Chondrocyte (in vitro differentiated cells): ENCODE measurements around the gene DUSP11. TPM values are rescaled to one million over a fixed set of nuclear protein-coding genes. Genes with fewer than 3 reads are reported as not detected.
"Not testable (repeated sequence)": the region's sequence is repeated elsewhere in the genome, so short reads cannot be mapped to it uniquely, and the experiment has no call there.

Experiments used
- DNase-seq: peaks from one replicate; pipeline ENCODE4 v3.0.0; 2021; ENCODE audit warnings: mixed read lengths, low spot score
- H3K27ac Mint-ChIP-seq: one replicate; pipeline ENCODE4 v1.8.0; 2021; ENCODE audit warnings: mild to moderate bottlenecking, moderate library complexity, mixed read lengths; ENCODE audit not compliant: unreplicated experiment
- H3K27me3 Mint-ChIP-seq: 2 replicates; pipeline ENCODE4 v1.8.0; 2021; ENCODE audit warnings: low read depth, mixed read lengths
- H3K36me3 Mint-ChIP-seq: 2 replicates; pipeline ENCODE4 v1.8.0; 2021; ENCODE audit warnings: low read depth, mixed read lengths
- H3K4me1 Mint-ChIP-seq: 2 replicates; pipeline ENCODE4 v1.8.0; 2021; ENCODE audit warnings: low read depth, mild to moderate bottlenecking, mixed read lengths
- H3K4me3 Mint-ChIP-seq: one replicate; pipeline ENCODE4 v1.8.0; 2021; ENCODE audit warnings: mild to moderate bottlenecking, moderate library complexity, mixed read lengths; ENCODE audit not compliant: unreplicated experiment
- H3K9me3 Mint-ChIP-seq: 2 replicates; pipeline ENCODE4 v1.8.0; 2021; ENCODE audit warnings: low read depth, mixed read lengths
- total RNA-seq: library from RNA; stranded (reverse); gene quantifications from 3 replicates; pipeline ENCODE4 v1.2.1, GENCODE V29; 2021
- TF ChIP-seq, protein P1 (sequence below): fragments of 200-600 bp; sonication (generic); IDR thresholded peaks from 2 replicates; pipeline ENCODE4 v1.5.0; 2021; ENCODE audit warnings: antibody characterized with exemption, mild to moderate bottlenecking, moderate library complexity

DUSP11 gene
- total RNA-seq, 1 donor from 2014 or later, result 22.9 TPM

DNA sequence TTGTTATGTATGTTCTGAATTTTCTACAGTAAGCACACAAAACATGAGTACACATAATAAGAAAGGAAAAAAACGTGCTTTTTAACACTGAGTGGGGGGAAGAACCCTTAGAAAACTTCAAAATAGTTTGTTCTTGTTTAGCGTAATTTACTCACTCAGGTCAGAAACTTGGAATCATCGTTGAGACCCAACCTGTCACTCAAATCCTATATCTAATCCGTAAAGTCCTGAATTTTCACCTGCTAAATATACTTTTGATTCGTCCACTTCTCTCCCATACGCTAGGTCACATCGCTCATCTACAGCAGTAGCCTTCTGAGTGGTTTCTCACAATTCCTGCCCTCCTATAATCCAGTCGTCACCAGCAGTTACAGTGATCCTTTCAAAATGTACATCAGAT is 43.5 kb downstream of the DUSP11 start:
- peaks cover 9% of the 10 kb centered on the region for H3K36me3 Mint-ChIP-seq
- TF ChIP-seq, protein P1, sequence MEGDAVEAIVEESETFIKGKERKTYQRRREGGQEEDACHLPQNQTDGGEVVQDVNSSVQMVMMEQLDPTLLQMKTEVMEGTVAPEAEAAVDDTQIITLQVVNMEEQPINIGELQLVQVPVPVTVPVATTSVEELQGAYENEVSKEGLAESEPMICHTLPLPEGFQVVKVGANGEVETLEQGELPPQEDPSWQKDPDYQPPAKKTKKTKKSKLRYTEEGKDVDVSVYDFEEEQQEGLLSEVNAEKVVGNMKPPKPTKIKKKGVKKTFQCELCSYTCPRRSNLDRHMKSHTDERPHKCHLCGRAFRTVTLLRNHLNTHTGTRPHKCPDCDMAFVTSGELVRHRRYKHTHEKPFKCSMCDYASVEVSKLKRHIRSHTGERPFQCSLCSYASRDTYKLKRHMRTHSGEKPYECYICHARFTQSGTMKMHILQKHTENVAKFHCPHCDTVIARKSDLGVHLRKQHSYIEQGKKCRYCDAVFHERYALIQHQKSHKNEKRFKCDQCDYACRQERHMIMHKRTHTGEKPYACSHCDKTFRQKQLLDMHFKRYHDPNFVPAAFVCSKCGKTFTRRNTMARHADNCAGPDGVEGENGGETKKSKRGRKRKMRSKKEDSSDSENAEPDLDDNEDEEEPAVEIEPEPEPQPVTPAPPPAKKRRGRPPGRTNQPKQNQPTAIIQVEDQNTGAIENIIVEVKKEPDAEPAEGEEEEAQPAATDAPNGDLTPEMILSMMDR, result no peak
- H3K4me1 Mint-ChIP-seq, result peaks cover 19% of the 10 kb centered on the region
- H3K9me3 Mint-ChIP-seq, result peaks cover 5% of the 10 kb centered on the region
- DNase-seq, result no peak
- peak overlapping the region; percentile 99 for H3K4me3 Mint-ChIP-seq
- peak overlapping the region; percentile 95 for H3K27ac Mint-ChIP-seq
- no peaks in the 10 kb centered on the region for H3K27me3 Mint-ChIP-seq

DNA sequence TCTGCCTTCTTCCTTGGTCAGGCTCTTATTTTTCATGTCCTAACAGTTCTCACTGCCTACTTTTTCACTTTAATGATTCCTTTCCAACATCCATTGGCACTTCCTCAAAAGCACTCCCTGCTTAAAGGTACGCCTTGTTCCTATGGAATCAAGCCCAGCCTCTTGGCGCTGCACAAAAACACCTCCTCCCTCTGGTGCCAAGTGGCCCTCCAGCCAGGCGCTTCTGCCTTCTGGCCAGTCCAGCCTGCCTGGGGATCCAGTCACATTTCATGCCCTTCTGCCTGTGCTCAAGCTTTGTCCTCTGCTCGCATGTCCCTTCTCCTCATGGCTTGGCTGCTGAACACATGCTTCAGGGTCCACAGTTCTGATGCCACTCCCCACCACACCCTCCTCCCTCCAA is 49.1 kb downstream of the DUSP11 start:
- Mint-ChIP-seq H3K36me3 (peaks cover 24% of the 10 kb centered on the region), H3K27me3 (no peaks in the 10 kb centered on the region), H3K4me1 (peaks cover 2% of the 10 kb centered on the region), H3K9me3 (peaks cover 2% of the 10 kb centered on the region), H3K4me3 (no peak overlapping the region), H3K27ac (no peak overlapping the region)
- TF ChIP-seq, protein P1, result no peak
- DNase-seq, result no peak

DNA sequence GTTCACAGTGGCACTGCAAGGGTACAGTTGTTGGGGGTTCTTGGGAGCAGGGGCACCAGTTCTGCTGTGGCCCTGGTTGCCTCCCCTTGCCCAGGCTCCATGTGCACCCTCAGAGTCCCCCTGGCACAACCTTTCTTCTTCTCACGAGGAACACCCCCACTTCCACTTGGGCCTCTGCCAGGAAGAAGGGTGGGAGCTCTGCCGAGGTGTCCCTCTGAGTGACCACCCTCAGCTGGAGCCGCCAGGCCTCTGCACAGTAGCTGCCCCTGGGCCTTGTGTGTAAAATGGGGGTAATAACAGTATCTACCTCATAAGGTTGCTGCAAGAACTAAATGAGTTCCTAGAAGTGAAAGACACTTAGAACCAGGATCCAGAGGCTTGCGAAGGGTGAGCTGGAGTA is 51.2 kb downstream of the DUSP11 start:
- Mint-ChIP-seq H3K27ac (no peak overlapping the region), H3K4me3 (no peak overlapping the region), H3K27me3 (no peaks in the 10 kb centered on the region), H3K9me3 (peaks cover 2% of the 10 kb centered on the region), H3K4me1 (no peaks in the 10 kb centered on the region), H3K36me3 (peaks cover 24% of the 10 kb centered on the region)
- TF ChIP-seq, protein P1, result no peak
- DNase-seq, result no peak

DNA sequence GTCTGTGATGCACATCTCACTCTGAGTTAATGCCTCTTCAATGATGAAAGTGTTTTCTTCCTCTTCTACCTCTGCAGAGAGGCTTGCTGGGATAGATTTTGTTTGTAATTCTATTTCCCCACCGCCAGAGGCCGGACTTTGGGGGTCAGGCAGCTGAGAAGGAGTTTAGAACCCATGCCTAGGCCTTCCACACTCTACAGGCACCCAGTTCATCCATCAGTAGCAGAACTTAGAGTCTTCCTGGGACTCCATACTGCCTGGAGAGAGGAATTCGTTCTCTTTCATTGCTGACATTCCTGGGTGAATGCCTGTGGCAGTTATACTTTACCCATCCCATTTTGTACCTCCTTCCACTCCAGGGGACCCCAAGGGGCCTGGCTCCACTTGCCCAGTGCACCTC is 51.9 kb downstream of the DUSP11 start:
- no peak overlapping the region for H3K4me3 Mint-ChIP-seq
- H3K36me3 Mint-ChIP-seq, result peaks cover 23% of the 10 kb centered on the region

DNA sequence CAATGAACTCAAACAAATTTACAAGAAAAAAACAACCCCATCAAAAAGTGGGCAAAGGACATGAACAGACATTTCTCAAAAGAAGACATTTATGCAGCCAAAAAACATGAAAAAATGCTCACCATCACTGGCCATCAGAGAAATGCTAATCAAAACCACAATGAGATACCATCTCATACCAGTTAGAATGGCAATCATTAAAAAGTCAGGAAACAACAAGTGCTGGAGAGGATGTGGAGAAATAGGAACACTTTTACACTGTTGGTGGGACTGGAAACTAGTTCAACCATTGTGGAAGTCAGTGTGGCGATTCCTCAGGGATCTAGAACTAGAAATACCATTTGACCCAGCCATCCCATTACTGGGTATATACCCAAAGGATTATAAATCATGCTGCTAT is 53.2 kb downstream of the DUSP11 start:
- not testable (repeated sequence) for DNase-seq, H3K4me3 Mint-ChIP-seq, H3K27me3 Mint-ChIP-seq, H3K4me1 Mint-ChIP-seq, H3K27ac Mint-ChIP-seq
- peaks cover 22% of the 10 kb centered on the region for H3K36me3 Mint-ChIP-seq
- H3K9me3 Mint-ChIP-seq, result peaks cover 13% of the 10 kb centered on the region

More for the DNA sequence above, 51.9 kb downstream of the DUSP11 start:
- DNase-seq, result no peak
- Mint-ChIP-seq H3K4me1 (no peaks in the 10 kb centered on the region), H3K9me3 (peaks cover 7% of the 10 kb centered on the region), H3K27ac (no peak overlapping the region), H3K27me3 (no peaks in the 10 kb centered on the region)
- TF ChIP-seq, protein P1, result no peak

DNA sequence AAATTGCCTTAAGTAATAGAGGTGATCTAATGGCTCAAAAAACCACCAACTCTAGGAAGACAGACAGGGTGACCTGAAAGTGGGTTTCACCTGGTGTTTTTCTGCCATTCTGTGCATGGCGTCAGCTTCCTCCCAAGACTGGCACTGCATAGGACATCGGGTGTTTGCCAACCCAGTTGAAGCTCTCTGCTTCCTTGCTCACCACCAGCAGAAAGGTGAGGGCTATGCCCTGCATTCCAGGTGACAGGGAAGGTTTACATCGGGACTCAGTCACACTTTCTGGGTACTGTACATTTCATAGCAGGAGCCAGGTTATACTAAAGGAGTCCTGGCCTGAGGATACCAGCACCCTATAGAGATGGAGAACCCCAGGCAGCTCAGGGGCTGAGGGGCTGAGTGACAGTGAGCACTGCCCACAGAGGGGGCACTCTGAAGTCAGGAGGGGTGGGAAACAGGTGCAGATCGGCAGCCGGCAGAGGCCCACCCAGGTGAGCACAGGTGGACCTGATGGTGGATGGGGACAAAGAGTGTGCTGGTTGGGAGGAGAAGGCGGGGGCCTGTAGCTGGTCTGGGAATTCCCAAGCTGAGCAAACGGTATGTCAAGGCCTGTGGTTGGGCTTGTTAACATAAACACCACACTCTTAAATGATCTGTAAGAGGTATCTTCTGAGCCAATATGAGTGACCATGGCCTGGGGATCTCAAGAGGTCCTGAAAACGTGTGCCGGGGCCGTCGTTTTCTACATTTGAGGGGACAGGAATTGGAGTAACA is 60.9 kb downstream of the DUSP11 start:
- Mint-ChIP-seq H3K36me3 (peaks cover 9% of the 10 kb centered on the region), H3K27ac (no peak overlapping the region), H3K27me3 (peaks cover 1% of the 10 kb centered on the region), H3K4me3 (no peak overlapping the region), H3K9me3 (peaks cover 21% of the 10 kb centered on the region), H3K4me1 (peaks cover 8% of the 10 kb centered on the region)
- TF ChIP-seq, protein P1, result no peak
- DNase-seq, result no peak
